ENCODE data around the gene AJAP1. TPM values are rescaled to one million over a fixed set of nuclear protein-coding genes. Genes with fewer than 3 reads are reported as not detected.
A peak's percentile ranks its signal among the peaks of the same experiment; 100 is the strongest.

The AJAP1 gene
- polyA plus RNA-seq, 1 donor from 2014 or later, result 7.9 TPM

DNA sequence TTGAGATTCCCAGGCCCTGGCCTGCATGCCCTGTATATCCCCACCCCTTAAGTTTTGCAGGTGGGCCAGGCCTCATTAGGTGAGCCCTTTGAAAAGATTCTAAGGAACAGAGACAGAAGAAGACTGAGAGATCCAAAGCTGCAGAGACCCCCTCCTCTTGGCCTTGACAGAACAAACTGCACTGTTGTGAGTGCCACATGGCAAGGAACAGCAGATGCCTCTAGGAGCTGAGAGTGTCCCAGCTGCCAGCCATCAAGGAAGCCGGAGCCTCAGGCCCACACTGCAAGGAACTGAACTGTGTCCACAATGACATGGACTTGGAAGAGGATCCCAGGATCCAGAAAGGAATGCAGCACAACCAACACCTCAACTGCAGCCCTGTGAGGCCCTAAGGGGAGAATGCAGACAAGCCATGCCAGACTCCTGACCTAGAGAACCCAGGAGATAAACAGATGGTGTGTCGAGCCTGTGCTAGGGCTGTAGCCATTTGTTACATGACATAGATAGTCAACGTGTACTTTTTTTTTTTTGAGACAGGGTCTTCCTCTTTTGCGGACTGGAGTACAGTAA lies 182.7 kb downstream of the AJAP1 start:
- Histone ChIP-seq H3K9me3 (ENCODE audit: low read length) (no peaks in the 10 kb centered on the region), H4K20me1 (ENCODE audit: insufficient read depth) (no peaks in the 10 kb centered on the region), H3K9me2 (ENCODE audit: insufficient read depth, low read length) (no peaks in the 10 kb centered on the region), H3K79me2 (replicated peaks; ENCODE audit: insufficient read depth, low read length) (no peaks in the 10 kb centered on the region), H3K27ac (ENCODE audit: low read length) (no peak overlapping the region), H3F3A (ENCODE audit: insufficient read depth, low read length, poor library complexity, severe bottlenecking) (no peaks in the 10 kb centered on the region), H3K4me2 (ENCODE audit: low read length) (no peak overlapping the region), H3K36me3 (ENCODE audit: insufficient read depth, low read length) (no peaks in the 10 kb centered on the region), H3K9ac (ENCODE audit: low read length) (no peak overlapping the region), H3K27me3 (ENCODE audit: insufficient read depth, low read depth, low read length) (no peaks in the 10 kb centered on the region), H3K4me3 (ENCODE audit: low read length) (no peak overlapping the region), H2AFZ (ENCODE audit: low read depth, low read length) (no peak overlapping the region)
- no peak for TF ChIP-seq EP300 (conservative IDR thresholded peaks at IDR 0.05; ENCODE audit: poor library complexity, severe bottlenecking)
- no peak for TF ChIP-seq RAD21 (conservative IDR thresholded peaks at IDR 0.05)
- TF ChIP-seq, protein P1, sequence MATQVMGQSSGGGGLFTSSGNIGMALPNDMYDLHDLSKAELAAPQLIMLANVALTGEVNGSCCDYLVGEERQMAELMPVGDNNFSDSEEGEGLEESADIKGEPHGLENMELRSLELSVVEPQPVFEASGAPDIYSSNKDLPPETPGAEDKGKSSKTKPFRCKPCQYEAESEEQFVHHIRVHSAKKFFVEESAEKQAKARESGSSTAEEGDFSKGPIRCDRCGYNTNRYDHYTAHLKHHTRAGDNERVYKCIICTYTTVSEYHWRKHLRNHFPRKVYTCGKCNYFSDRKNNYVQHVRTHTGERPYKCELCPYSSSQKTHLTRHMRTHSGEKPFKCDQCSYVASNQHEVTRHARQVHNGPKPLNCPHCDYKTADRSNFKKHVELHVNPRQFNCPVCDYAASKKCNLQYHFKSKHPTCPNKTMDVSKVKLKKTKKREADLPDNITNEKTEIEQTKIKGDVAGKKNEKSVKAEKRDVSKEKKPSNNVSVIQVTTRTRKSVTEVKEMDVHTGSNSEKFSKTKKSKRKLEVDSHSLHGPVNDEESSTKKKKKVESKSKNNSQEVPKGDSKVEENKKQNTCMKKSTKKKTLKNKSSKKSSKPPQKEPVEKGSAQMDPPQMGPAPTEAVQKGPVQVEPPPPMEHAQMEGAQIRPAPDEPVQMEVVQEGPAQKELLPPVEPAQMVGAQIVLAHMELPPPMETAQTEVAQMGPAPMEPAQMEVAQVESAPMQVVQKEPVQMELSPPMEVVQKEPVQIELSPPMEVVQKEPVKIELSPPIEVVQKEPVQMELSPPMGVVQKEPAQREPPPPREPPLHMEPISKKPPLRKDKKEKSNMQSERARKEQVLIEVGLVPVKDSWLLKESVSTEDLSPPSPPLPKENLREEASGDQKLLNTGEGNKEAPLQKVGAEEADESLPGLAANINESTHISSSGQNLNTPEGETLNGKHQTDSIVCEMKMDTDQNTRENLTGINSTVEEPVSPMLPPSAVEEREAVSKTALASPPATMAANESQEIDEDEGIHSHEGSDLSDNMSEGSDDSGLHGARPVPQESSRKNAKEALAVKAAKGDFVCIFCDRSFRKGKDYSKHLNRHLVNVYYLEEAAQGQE (IDR thresholded peaks at IDR 0.05; ENCODE audit: borderline replicate concordance), result no peak
- TF ChIP-seq, protein P2, sequence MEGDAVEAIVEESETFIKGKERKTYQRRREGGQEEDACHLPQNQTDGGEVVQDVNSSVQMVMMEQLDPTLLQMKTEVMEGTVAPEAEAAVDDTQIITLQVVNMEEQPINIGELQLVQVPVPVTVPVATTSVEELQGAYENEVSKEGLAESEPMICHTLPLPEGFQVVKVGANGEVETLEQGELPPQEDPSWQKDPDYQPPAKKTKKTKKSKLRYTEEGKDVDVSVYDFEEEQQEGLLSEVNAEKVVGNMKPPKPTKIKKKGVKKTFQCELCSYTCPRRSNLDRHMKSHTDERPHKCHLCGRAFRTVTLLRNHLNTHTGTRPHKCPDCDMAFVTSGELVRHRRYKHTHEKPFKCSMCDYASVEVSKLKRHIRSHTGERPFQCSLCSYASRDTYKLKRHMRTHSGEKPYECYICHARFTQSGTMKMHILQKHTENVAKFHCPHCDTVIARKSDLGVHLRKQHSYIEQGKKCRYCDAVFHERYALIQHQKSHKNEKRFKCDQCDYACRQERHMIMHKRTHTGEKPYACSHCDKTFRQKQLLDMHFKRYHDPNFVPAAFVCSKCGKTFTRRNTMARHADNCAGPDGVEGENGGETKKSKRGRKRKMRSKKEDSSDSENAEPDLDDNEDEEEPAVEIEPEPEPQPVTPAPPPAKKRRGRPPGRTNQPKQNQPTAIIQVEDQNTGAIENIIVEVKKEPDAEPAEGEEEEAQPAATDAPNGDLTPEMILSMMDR (IDR thresholded peaks at IDR 0.05; ENCODE audit: poor library complexity, severe bottlenecking), result no peak
- TF ChIP-seq TAF1 (IDR thresholded peaks at IDR 0.05; ENCODE audit: low read depth), result no peak
- no peak for TF ChIP-seq MXI1 (conservative IDR thresholded peaks at IDR 0.05; ENCODE audit: poor library complexity, severe bottlenecking)
- no peak for TF ChIP-seq SMC3 (conservative IDR thresholded peaks at IDR 0.05; ENCODE audit: poor library complexity)

DNA sequence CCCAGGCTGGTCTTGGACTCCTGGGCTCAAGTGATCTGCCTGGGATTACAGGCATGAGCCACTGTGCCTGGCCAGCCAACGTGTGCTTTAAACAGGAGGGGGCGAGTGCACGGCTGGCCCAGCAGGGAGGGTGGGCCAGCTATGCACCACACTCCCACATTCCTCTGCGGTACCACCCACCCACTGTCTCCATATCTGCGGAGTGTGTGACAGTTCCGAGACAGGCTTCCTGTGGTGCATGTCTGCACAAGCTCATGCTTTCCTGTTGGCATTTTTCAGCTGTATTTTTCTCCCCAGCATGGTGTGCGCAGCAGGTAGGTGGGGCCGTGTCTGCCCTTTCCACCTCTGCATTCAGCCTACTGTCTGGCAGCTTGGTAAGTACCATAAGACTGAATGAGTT lies 183.3 kb downstream of the AJAP1 start:
- Histone ChIP-seq H3K4me2 (ENCODE audit: low read length) (no peak overlapping the region), H3K36me3 (ENCODE audit: insufficient read depth, low read length) (no peaks in the 10 kb centered on the region), H3K9ac (ENCODE audit: low read length) (no peak overlapping the region), H3K79me2 (replicated peaks; ENCODE audit: insufficient read depth, low read length) (no peaks in the 10 kb centered on the region), H3F3A (ENCODE audit: insufficient read depth, low read length, poor library complexity, severe bottlenecking) (no peaks in the 10 kb centered on the region), H3K27me3 (ENCODE audit: insufficient read depth, low read depth, low read length) (no peaks in the 10 kb centered on the region), H3K9me3 (ENCODE audit: low read length) (no peaks in the 10 kb centered on the region), H3K4me3 (ENCODE audit: low read length) (no peak overlapping the region), H2AFZ (ENCODE audit: low read depth, low read length) (no peak overlapping the region), H3K9me2 (ENCODE audit: insufficient read depth, low read length) (no peaks in the 10 kb centered on the region), H4K20me1 (ENCODE audit: insufficient read depth) (no peaks in the 10 kb centered on the region), H3K27ac (ENCODE audit: low read length) (no peak overlapping the region)
- TF ChIP-seq POLR2AphosphoS5 (IDR thresholded peaks at IDR 0.05), result peak; percentile 33
- no peak for TF ChIP-seq EZH2 (IDR thresholded peaks at IDR 0.05; ENCODE audit: borderline replicate concordance, insufficient read depth, low read length, poor library complexity, severe bottlenecking)
- TF ChIP-seq, protein P1 (IDR thresholded peaks at IDR 0.05; ENCODE audit: borderline replicate concordance), result no peak
- TF ChIP-seq, protein P2 (IDR thresholded peaks at IDR 0.05; ENCODE audit: poor library complexity, severe bottlenecking), result no peak
- no peak for TF ChIP-seq EP300 (conservative IDR thresholded peaks at IDR 0.05; ENCODE audit: poor library complexity, severe bottlenecking)

Measured in neural cell (in vitro differentiated cells).